D721Med (cell line): ENCODE data around the gene ZNF473.

Source experiments
- DNase-seq: peaks from one replicate; pipeline ENCODE4 v3.0.0; 2011; ENCODE audit warnings: low spot score; ENCODE audit not compliant: insufficient read length
- FAIRE-seq: peaks from 2 replicates; lab custom pipeline; 2011; peaks lifted over from hg19 to GRCh38; lab: Jason Lieb, UNC
- CTCF ChIP-seq: IDR thresholded peaks from 2 replicates; pipeline ENCODE4 v1.5.1; 2012; ENCODE audit warnings: mild to moderate bottlenecking, control low read depth; ENCODE audit not compliant: insufficient read depth; ENCODE audit errors: missing control alignments

The ZNF473 gene

GRCh38 chr19:49997709-49998108 lies 28.1 kb upstream of the ZNF473 start:
- FAIRE-seq: peak; percentile 16
- DNase-seq: peak; percentile 79

GRCh38 chr19:49999371-50000010 lies 26.3 kb upstream of the ZNF473 start:
- TF ChIP-seq CTCF: no peak
- FAIRE-seq (no peak), DNase-seq (no peak)

More at GRCh38 chr19:49997709-49998108, 28.1 kb upstream of the ZNF473 start:
- TF ChIP-seq CTCF: no peak

- no peak for DNase-seq
- FAIRE-seq: no peak
- no peak for TF ChIP-seq CTCF
Observed at GRCh38 chr19:50000038-50000840, 25.6 kb upstream of the ZNF473 start.

- no peak for DNase-seq
- TF ChIP-seq CTCF: no peak
- no peak for FAIRE-seq
Observed at GRCh38 chr19:50000841-50001557, 24.8 kb upstream of the ZNF473 start.

GRCh38 chr19:50001775-50002174 lies 24.0 kb upstream of the ZNF473 start:
- DNase-seq: no peak
- no peak for FAIRE-seq
- no peak for TF ChIP-seq CTCF

GRCh38 chr19:50002386-50002960 lies 23.3 kb upstream of the ZNF473 start:
- FAIRE-seq (no peak), DNase-seq (no peak)
- TF ChIP-seq CTCF: no peak
